ENCODE measurements around the gene PPP1R15B. TPM values are rescaled to one million over a fixed set of nuclear protein-coding genes. Genes with fewer than 3 reads are reported as not detected.

The PPP1R15B gene
- polyA plus RNA-seq, 2 of the 4 experiments (the other 2 are of a cell fraction): 26.9 to 51.9 TPM

DNA sequence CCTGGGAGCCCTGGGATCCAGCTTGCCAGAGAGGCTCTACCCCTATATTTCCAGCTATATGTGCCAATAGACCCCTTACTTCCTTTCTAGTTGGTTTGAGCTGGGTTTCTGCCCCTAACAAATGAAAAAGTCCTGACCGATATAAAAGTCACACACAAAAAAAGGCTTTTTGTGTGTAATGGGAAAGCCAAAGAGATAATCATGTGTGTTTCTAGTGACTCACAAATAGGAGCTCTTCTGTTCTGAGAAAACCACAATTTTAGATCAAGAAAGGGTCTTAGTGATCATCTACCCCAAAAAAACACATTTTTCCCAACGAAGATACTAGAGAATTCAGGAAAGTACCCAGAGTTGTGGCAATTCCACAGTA, 28.9 kb downstream of the PPP1R15B start:
- H3K9me3 ChIP-seq: no peaks in the 10 kb centered on the region
- DNase-seq (ENCODE audit: low read depth in 1 of 2, low spot score in 1 of 2) (no peak), ATAC-seq (no peak), FAIRE-seq (no peak)
- H3K4me2 ChIP-seq: no peak overlapping the region
- TF ChIP-seq EHF (CRISPR knock-in tag; IDR thresholded peaks at IDR 0.05) (no peak), HOXB5 (CRISPR knock-in tag; IDR thresholded peaks at IDR 0.05) (no peak), POLR2A (IDR thresholded peaks at IDR 0.05; ENCODE audit: low read length) (no peak), JUNB (IDR thresholded peaks at IDR 0.05) (no peak), EP300 (IDR thresholded peaks at IDR 0.05) (no peak), RCOR1 (IDR thresholded peaks at IDR 0.05; ENCODE audit: low read depth, low read length) (no peak)
- TF ChIP-seq, protein P1, sequence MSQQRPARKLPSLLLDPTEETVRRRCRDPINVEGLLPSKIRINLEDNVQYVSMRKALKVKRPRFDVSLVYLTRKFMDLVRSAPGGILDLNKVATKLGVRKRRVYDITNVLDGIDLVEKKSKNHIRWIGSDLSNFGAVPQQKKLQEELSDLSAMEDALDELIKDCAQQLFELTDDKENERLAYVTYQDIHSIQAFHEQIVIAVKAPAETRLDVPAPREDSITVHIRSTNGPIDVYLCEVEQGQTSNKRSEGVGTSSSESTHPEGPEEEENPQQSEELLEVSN (IDR thresholded peaks at IDR 0.05; ENCODE audit: borderline replicate concordance, low read depth): no peak
- CTCF ChIA-PET: interaction anchor here (1.1 to 27.1 kb wide), 9 partner anchors 9 to 220 kb away, joined by 3 to 840 read pairs (median 6); partner anchors contain the start of gene PLEKHA6
- POLR2A ChIA-PET: interaction anchor here (0.7 kb wide), 1 partner anchor 30 kb away, joined by 7 read pairs; no protein-coding TSS in a partner anchor
- no peak overlapping the region for H3K4me3 ChIP-seq
- 46% methylated on average over 2 of the region's 2 CpGs for WGBS (ENCODE audit: missing lambda C conversion rate)
- no peak overlapping the region for H3K27ac ChIP-seq
- peaks cover 15% of the 10 kb centered on the region for H3K4me1 ChIP-seq

DNA sequence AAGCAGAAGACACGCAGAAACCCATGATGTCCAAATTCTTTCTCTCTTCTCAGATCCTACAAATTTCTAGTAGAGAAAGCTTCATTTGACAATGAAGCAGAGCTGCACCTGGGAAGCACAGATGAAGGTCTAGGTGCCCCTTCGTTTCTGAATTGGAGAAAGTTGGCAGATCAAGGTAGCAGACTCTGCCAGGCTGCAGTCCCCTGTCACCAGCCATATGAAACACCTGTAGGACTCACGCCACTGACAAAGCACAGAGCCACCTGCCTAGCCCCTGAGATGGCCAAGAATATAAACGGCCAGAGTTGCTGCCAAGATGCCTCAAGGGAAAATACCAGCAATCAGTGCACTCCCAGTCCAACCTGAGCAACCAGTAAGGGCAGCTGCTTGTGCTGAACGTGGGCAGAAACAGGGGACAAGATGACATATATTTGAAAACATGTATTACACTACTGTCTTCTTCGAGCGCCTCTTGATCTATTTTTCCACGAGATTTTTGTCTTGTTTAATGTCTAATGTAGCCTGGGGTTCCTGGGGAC, 31.3 kb downstream of the PPP1R15B start:
- H3K4me3 ChIP-seq: no peak overlapping the region
- ChIA-PET POLR2A (no interaction called here), CTCF (interaction anchor here (1.0 to 27.1 kb wide), 8 partner anchors 11 to 218 kb away, joined by 3 to 840 read pairs (median 4); partner anchors contain the start of gene PLEKHA6)
- no peak overlapping the region for H3K27ac ChIP-seq
- DNase-seq (ENCODE audit: low read depth in 1 of 2, low spot score in 1 of 2): no peak
- ATAC-seq: no peak
- WGBS (ENCODE audit: missing lambda C conversion rate): 68% methylated on average over 8 of the region's 8 CpGs
- FAIRE-seq: no peak
- peaks cover 31% of the 10 kb centered on the region for H3K4me1 ChIP-seq
- no peaks in the 10 kb centered on the region for H3K9me3 ChIP-seq
- no peak overlapping the region for H3K4me2 ChIP-seq
- TF ChIP-seq TFCP2L1 (CRISPR knock-in tag; IDR thresholded peaks at IDR 0.05) (no peak), POLR2AphosphoS2 (conservative IDR thresholded peaks at IDR 0.05; ENCODE audit: low read length) (no peak), JUN (IDR thresholded peaks at IDR 0.05) (no peak), FOSB (CRISPR knock-in tag; IDR thresholded peaks at IDR 0.05) (no peak), RAD21 (conservative IDR thresholded peaks at IDR 0.05 in 1 of 2, IDR thresholded peaks at IDR 0.05 in 1 of 2) (no peak), EHF (CRISPR knock-in tag; IDR thresholded peaks at IDR 0.05) (no peak), ESRRA (IDR thresholded peaks at IDR 0.05; ENCODE audit: borderline replicate concordance, low read length) (no peak), HDAC2 (IDR thresholded peaks at IDR 0.05) (no peak), RCOR1 (IDR thresholded peaks at IDR 0.05; ENCODE audit: low read depth, low read length) (no peak)
- TF ChIP-seq, protein P1 (IDR thresholded peaks at IDR 0.05; ENCODE audit: borderline replicate concordance, low read depth): no peak
- TF ChIP-seq, protein P2, sequence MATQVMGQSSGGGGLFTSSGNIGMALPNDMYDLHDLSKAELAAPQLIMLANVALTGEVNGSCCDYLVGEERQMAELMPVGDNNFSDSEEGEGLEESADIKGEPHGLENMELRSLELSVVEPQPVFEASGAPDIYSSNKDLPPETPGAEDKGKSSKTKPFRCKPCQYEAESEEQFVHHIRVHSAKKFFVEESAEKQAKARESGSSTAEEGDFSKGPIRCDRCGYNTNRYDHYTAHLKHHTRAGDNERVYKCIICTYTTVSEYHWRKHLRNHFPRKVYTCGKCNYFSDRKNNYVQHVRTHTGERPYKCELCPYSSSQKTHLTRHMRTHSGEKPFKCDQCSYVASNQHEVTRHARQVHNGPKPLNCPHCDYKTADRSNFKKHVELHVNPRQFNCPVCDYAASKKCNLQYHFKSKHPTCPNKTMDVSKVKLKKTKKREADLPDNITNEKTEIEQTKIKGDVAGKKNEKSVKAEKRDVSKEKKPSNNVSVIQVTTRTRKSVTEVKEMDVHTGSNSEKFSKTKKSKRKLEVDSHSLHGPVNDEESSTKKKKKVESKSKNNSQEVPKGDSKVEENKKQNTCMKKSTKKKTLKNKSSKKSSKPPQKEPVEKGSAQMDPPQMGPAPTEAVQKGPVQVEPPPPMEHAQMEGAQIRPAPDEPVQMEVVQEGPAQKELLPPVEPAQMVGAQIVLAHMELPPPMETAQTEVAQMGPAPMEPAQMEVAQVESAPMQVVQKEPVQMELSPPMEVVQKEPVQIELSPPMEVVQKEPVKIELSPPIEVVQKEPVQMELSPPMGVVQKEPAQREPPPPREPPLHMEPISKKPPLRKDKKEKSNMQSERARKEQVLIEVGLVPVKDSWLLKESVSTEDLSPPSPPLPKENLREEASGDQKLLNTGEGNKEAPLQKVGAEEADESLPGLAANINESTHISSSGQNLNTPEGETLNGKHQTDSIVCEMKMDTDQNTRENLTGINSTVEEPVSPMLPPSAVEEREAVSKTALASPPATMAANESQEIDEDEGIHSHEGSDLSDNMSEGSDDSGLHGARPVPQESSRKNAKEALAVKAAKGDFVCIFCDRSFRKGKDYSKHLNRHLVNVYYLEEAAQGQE (IDR thresholded peaks at IDR 0.05): no peak
- TF ChIP-seq, protein P3, sequence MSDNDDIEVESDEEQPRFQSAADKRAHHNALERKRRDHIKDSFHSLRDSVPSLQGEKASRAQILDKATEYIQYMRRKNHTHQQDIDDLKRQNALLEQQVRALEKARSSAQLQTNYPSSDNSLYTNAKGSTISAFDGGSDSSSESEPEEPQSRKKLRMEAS (IDR thresholded peaks at IDR 0.05): no peak

All from A549 (cell line).